IMR-90 (cell line): ENCODE measurements around the gene GALK1. TPM values are rescaled to one million over a fixed set of nuclear protein-coding genes. Genes with fewer than 3 reads are reported as not detected.

Experiments
- ATAC-seq: fragments of 200-7000 bp; cut with Tn5 transposase; 2 replicates; pipeline ENCODE4 v1.9.1; 2020; ENCODE audit warnings: low read depth, mild to moderate bottlenecking, moderate library complexity
- BruUV-seq: library from RNA; stranded (reverse); fragments of 400-500 nt; replicated peaks from 2 replicates; lab custom pipeline; 2021; lab: Mats Ljungman, UMichigan
- CTCF ChIA-PET: fragments of 300-600 bp; formaldehyde crosslinking; extraction: SDS; loops from one replicate; lab custom pipeline; 2021; ENCODE audit warnings: antibody characterized with exemption; lab: Yijun Ruan, JAX
- POLR2A ChIA-PET: fragments of 300-600 bp; sonication (Branson Sonifier 250); formaldehyde crosslinking; loops from one replicate; lab custom pipeline; 2022; ENCODE audit warnings: antibody characterized with exemption; ENCODE audit not compliant: unreplicated experiment; lab: Charles Lee
- DNase-seq: peaks from one replicate; pipeline ENCODE4 v3.0.0; 2013
- H2AFZ ChIP-seq: replicated peaks from 2 replicates; pipeline ENCODE3; 2013; ENCODE audit warnings: low read length, mild to moderate bottlenecking; ENCODE audit not compliant: poor library complexity
- H2AK5ac ChIP-seq: 2 replicates; pipeline ENCODE4 v1.6.1; 2013; ENCODE audit warnings: low read depth, low read length, inconsistent platforms
- H2AK9ac ChIP-seq: replicated peaks from 2 replicates; pipeline ENCODE3; 2013; ENCODE audit warnings: mild to moderate bottlenecking, low read depth, low read length, moderate library complexity; ENCODE audit not compliant: poor library complexity
- H2BK120ac ChIP-seq: 2 replicates; pipeline ENCODE4 v1.6.1; 2013; ENCODE audit warnings: low read depth, low read length, inconsistent platforms
- H2BK15ac ChIP-seq: 3 replicates; pipeline ENCODE4 v1.6.1; 2013; ENCODE audit warnings: low read depth, low read length, inconsistent platforms
- H2BK20ac ChIP-seq: 2 replicates; pipeline ENCODE4 v1.6.1; 2013; ENCODE audit warnings: low read depth, mild to moderate bottlenecking, inconsistent platforms, low read length, moderate library complexity
- H2BK5ac ChIP-seq: 2 replicates; pipeline ENCODE4 v1.6.1; 2013; ENCODE audit warnings: mild to moderate bottlenecking, low read depth, low read length, inconsistent platforms; ENCODE audit not compliant: poor library complexity, severe bottlenecking
- H3K14ac ChIP-seq: replicated peaks from 2 replicates; pipeline ENCODE4 v1.6.1; 2013; ENCODE audit warnings: low read depth, low read length, inconsistent platforms
- H3K18ac ChIP-seq: 2 replicates; pipeline ENCODE4 v1.6.1; 2013; ENCODE audit warnings: low read depth, low read length, control low read depth
- H3K23ac ChIP-seq: 2 replicates; pipeline ENCODE4 v1.6.1; 2013; ENCODE audit warnings: low read depth, low read length, inconsistent platforms
- H3K27ac ChIP-seq: 2 replicates; pipeline ENCODE4 v1.5.1; 2013; ENCODE audit warnings: mild to moderate bottlenecking, control low read depth, low read length; ENCODE audit not compliant: insufficient read depth
- H3K27me3 ChIP-seq: 2 replicates; pipeline ENCODE4 v1.6.1; 2013; ENCODE audit warnings: low read length; ENCODE audit not compliant: control insufficient read depth, insufficient read depth
- H3K36me3 ChIP-seq: 2 replicates; pipeline ENCODE4 v1.6.1; 2013; ENCODE audit warnings: low read length, mixed read lengths; ENCODE audit not compliant: control insufficient read depth, insufficient read depth
- H3K4ac ChIP-seq: 2 replicates; pipeline ENCODE4 v1.6.1; 2013; ENCODE audit warnings: low read depth, low read length, inconsistent platforms
- H3K4me1 ChIP-seq: 2 replicates; pipeline ENCODE4 v1.6.1; 2013; ENCODE audit warnings: low read length, mixed read lengths; ENCODE audit not compliant: control insufficient read depth, insufficient read depth
- H3K4me2 ChIP-seq: 2 replicates; pipeline ENCODE4 v1.6.1; 2013; ENCODE audit warnings: low read depth, mild to moderate bottlenecking, control low read depth, low read length, moderate library complexity
- H3K4me3 ChIP-seq: 2 replicates; pipeline ENCODE4 v1.5.1; 2013; ENCODE audit warnings: low read depth, mild to moderate bottlenecking, control low read depth, low read length, moderate library complexity; ENCODE audit not compliant: insufficient read depth
- H3K56ac ChIP-seq: 2 replicates; pipeline ENCODE4 v1.6.1; 2013; ENCODE audit warnings: low read length, inconsistent platforms; ENCODE audit not compliant: insufficient read depth; ENCODE audit errors: extremely low read depth
- H3K79me1 ChIP-seq, 2 experiments: 2 replicates each; pipeline ENCODE4 v1.6.1; 2013; ENCODE audit warnings: low read length in 2 of 2, inconsistent platforms in 1 of 2, low read depth in 1 of 2
- H3K9ac ChIP-seq: 2 replicates; pipeline ENCODE4 v1.6.1; 2013; ENCODE audit warnings: low read depth, low read length, control low read depth
- H3K9me1 ChIP-seq: 2 replicates; pipeline ENCODE4 v1.6.1; 2013; ENCODE audit warnings: low read length, inconsistent platforms; ENCODE audit not compliant: insufficient read depth
- H3K9me3 ChIP-seq: 2 replicates; pipeline ENCODE4 v1.6.1; 2013; ENCODE audit warnings: low read length; ENCODE audit not compliant: control insufficient read depth, insufficient read depth
- H4K20me1 ChIP-seq: 2 replicates; pipeline ENCODE4 v1.6.1; 2013; ENCODE audit warnings: low read length, inconsistent platforms; ENCODE audit not compliant: insufficient read depth
- H4K5ac ChIP-seq: 2 replicates; pipeline ENCODE4 v1.6.1; 2013; ENCODE audit warnings: mild to moderate bottlenecking, low read depth, low read length, control low read depth
- H4K8ac ChIP-seq, 2 experiments: 2 replicates each; pipeline ENCODE4 v1.6.1; 2013; ENCODE audit warnings: low read depth in 2 of 2, low read length in 2 of 2, control low read depth in 1 of 2, inconsistent platforms in 1 of 2
- H4K91ac ChIP-seq: 2 replicates; pipeline ENCODE4 v1.6.1; 2013; ENCODE audit warnings: low read depth, low read length, inconsistent platforms; ENCODE audit not compliant: insufficient read depth
- BHLHE40 ChIP-seq: fragments of 150-350 bp; IDR thresholded peaks from 2 replicates; pipeline ENCODE4 v1.6.1; 2016; ENCODE audit warnings: mild to moderate bottlenecking, low read depth, low read length
- MAZ ChIP-seq: IDR thresholded peaks from 2 replicates; pipeline ENCODE4 v1.6.1; 2012; ENCODE audit warnings: low read depth, mild to moderate bottlenecking, low read length, improper control_type of control experiment, moderate library complexity, borderline replicate concordance
- MXI1 ChIP-seq: IDR thresholded peaks from 2 replicates; pipeline ENCODE4 v1.6.1; 2012; ENCODE audit warnings: low read depth, mild to moderate bottlenecking, low read length, moderate library complexity, borderline replicate concordance
- RAD21 ChIP-seq: IDR thresholded peaks from 2 replicates; pipeline ENCODE4 v1.6.1; 2012; ENCODE audit warnings: low read length, improper control_type of control experiment
- RFX5 ChIP-seq: IDR thresholded peaks from 2 replicates; pipeline ENCODE4 v1.8.0; 2012; ENCODE audit warnings: low read depth, mild to moderate bottlenecking, low read length, moderate library complexity
- SMC3 ChIP-seq: fragments of 150-350 bp; IDR thresholded peaks from 2 replicates; pipeline ENCODE4 v1.6.1; 2016; ENCODE audit warnings: low read depth, mild to moderate bottlenecking, antibody characterized with exemption, low read length, moderate library complexity
- WGBS, 2 experiments: methylation state at CpG; one replicate each; pipeline versions ENCODE4 v1.1.5 to v1.1.7; 2013; ENCODE audit warnings: missing lambda C conversion rate in 2 of 2; ENCODE audit not compliant: insufficient read length in 1 of 2; ENCODE audit errors: extremely low coverage in 2 of 2; 5-methylcytosine and 5-hydroxymethylcytosine counted together
- dilution Hi-C: fragments of 300-500 bp; cut with HindIII; formaldehyde crosslinking; loops from one replicate; pipeline ENCODE4 v1.14.3; 2018; ENCODE audit warnings: low sequenced_read_pairs; ENCODE audit not compliant: unreplicated experiment
- in situ Hi-C: fragments of 300-500 bp; cut with MboI; formaldehyde crosslinking; loops from 3 replicates; pipeline ENCODE4 v1.14.3; 2019; ENCODE audit warnings: low sequenced_read_pairs, inconsistent platforms, mixed read lengths
- intact Hi-C: fragments of 100-400 bp; cut with micrococcal nuclease; formaldehyde crosslinking; loops from 2 replicates; pipeline ENCODE4 v1.10.0; 2022
- polyA plus RNA-seq, 3 experiments: library from polyadenylated mRNA; depleted of rRNA; stranded (reverse); fragments of >200 nt; gene quantifications; 2 replicates each; pipeline ENCODE4 v1.2.3, GENCODE V29; 2012; ENCODE audit warnings: low replicate concordance in 1 of 3
- total RNA-seq: library from RNA; depleted of rRNA; stranded (reverse); fragments of >200 nt; gene quantifications from 2 replicates; pipeline ENCODE4 v1.2.3, GENCODE V29; 2012
- TF ChIP-seq, protein P1 (sequence below): fragments of 150-350 bp; IDR thresholded peaks from 2 replicates; pipeline ENCODE4 v1.6.1; 2017; ENCODE audit warnings: mild to moderate bottlenecking, antibody characterized with exemption, low read length, low read depth
- TF ChIP-seq, protein P2 (sequence below): conservative IDR thresholded peaks from 2 replicates; pipeline ENCODE4 v1.5.1; 2012; ENCODE audit warnings: mild to moderate bottlenecking, low read depth, low read length, improper control_type of control experiment

The GALK1 gene
- total and polyA plus RNA-seq, 2 of the 4 experiments (the other 2 are of a cell fraction), result 19.9 to 21.9 TPM

DNA sequence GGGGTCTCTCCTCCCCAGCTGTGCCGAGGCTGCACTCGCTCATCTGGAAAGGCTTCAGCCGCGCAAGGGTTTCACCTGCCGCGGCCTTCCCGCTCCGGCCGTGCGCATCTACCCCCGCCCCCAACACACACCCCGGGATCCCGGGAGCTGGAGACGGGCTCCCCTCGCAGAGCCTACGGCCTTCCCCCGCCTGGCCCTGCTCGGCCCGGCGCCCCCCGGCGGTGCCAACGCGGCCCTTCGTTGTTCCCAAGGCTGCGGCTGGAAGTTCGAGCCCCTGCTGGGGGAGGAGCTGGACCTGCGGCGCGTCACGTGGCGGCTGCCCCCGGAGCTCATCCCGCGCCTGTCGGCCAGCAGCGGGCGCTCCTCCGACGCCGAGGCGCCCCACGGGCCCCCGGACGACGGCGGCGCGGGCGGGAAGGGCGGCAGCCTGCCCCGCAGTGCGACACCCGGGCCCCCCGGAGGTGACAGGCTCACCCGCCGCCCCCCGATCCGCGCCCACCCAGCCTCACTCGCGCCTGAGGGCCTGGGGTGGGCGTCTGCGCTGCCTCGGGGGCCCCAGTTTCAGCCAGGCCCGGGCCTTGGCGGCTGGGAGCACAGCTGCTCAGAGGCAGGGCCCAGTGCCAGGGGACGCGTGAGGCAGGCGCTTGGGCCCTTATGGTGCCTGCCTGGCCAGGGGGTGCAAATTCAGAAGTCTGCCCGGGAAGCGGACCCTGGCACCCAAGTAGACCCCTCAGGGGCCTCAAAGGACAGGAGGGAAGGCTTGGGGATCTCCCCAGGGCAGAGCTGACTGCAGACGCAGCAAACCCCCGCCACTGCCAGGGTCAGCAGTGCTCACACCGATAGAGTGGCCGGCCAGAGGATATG lies 11.2 kb downstream of the GALK1 start:
- Histone ChIP-seq H3K4me1 (peaks cover 6% of the 10 kb centered on the region), H3K18ac (peak overlapping the region; percentile 53; the same call in 1 of the 2 replicates), H2BK5ac (no peak overlapping the region), H3K56ac (no peak overlapping the region), H2AFZ (peak overlapping the region; percentile 98), H3K9me1 (0 out of 2 replicates have a peak, but pooled peaks cover 3% of the 10 kb centered on the region), H4K20me1 (no peaks in the 10 kb centered on the region), H3K23ac (no peak overlapping the region), H2BK120ac (peak overlapping the region; percentile 54), H2AK5ac (peak overlapping the region; percentile 39), H3K4ac (peak overlapping the region; percentile 83), H4K8ac (peak overlapping the region; percentile 82 to 95; a peak in 3 of 4 replicates), H3K9ac (peak overlapping the region; percentile 74), H3K27ac (peak overlapping the region; percentile 9; the same call in 1 of the 2 replicates), H3K27me3 (no peaks in the 10 kb centered on the region; the same call in 1 of the 2 replicates), H3K36me3 (no peaks in the 10 kb centered on the region), H2AK9ac (peak overlapping the region; percentile 85), H3K9me3 (no peaks in the 10 kb centered on the region), H3K14ac (peak overlapping the region; percentile 51; the same call in 1 of the 2 replicates), H3K4me3 (peak overlapping the region; percentile 56), H3K4me2 (peak overlapping the region; percentile 88), H3K79me1 (no peaks in the 10 kb centered on the region), H4K91ac (peak overlapping the region; percentile 55; the same call in 1 of the 2 replicates), H2BK15ac (no peak overlapping the region), H2BK20ac (no peak overlapping the region), H4K5ac (peak overlapping the region; percentile 83)
- in situ Hi-C loops, result no loop called here
- ChIA-PET POLR2A (interaction anchor here (0.8 to 1.0 kb wide), 2 partner anchors 12 to 19 kb away, joined by 3 read pairs; no protein-coding TSS in a partner anchor), CTCF (interaction anchor here (0.6 to 1.9 kb wide), 19 partner anchors 8 to 341 kb away, joined by 3 to 16 read pairs (median 3); partner anchors contain the start of genes GALK1, RECQL5, SMIM5 and WBP2)
- BruUV-seq, result no TSS peak
- peak; percentile 56 for DNase-seq
- dilution Hi-C loops, result no loop called here
- TF ChIP-seq, protein P1, sequence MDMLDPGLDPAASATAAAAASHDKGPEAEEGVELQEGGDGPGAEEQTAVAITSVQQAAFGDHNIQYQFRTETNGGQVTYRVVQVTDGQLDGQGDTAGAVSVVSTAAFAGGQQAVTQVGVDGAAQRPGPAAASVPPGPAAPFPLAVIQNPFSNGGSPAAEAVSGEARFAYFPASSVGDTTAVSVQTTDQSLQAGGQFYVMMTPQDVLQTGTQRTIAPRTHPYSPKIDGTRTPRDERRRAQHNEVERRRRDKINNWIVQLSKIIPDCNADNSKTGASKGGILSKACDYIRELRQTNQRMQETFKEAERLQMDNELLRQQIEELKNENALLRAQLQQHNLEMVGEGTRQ, result peak; percentile 97
- TF ChIP-seq SMC3 (0 out of 2 replicates have a peak, but pooled peaks have one; percentile 20), MXI1 (no peak), MAZ (peak; percentile 85; the same call in 1 of the 2 replicates), BHLHE40 (peak; percentile 73), RFX5 (no peak), RAD21 (peak; percentile 50)
- TF ChIP-seq, protein P2, sequence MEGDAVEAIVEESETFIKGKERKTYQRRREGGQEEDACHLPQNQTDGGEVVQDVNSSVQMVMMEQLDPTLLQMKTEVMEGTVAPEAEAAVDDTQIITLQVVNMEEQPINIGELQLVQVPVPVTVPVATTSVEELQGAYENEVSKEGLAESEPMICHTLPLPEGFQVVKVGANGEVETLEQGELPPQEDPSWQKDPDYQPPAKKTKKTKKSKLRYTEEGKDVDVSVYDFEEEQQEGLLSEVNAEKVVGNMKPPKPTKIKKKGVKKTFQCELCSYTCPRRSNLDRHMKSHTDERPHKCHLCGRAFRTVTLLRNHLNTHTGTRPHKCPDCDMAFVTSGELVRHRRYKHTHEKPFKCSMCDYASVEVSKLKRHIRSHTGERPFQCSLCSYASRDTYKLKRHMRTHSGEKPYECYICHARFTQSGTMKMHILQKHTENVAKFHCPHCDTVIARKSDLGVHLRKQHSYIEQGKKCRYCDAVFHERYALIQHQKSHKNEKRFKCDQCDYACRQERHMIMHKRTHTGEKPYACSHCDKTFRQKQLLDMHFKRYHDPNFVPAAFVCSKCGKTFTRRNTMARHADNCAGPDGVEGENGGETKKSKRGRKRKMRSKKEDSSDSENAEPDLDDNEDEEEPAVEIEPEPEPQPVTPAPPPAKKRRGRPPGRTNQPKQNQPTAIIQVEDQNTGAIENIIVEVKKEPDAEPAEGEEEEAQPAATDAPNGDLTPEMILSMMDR, result peak; percentile 75
- ATAC-seq, result peak; percentile 83
- intact Hi-C loops, result no loop called here
- WGBS, 2 experiments, result 16% methylated on average over 28 of the region's 76 CpGs; no CpG with 5 or more reads in 1 of the 2 experiments
